Astrocyte (in vitro differentiated cells and primary cell): ENCODE measurements around the gene TXNL4A. TPM values are rescaled to one million over a fixed set of nuclear protein-coding genes. Genes with fewer than 3 reads are reported as not detected.

Experiments
- DNase-seq: peaks from one replicate; pipeline ENCODE4 v3.0.0-alpha.2; 2010; ENCODE audit warnings: low read depth
- FAIRE-seq: peaks from 2 replicates; lab custom pipeline; 2011; peaks lifted over from hg19 to GRCh38; lab: Jason Lieb, UNC
- H2AFZ ChIP-seq: 2 replicates; pipeline ENCODE4 v1.6.0; 2012; ENCODE audit warnings: low read depth, low read length, inconsistent platforms
- H3K27ac ChIP-seq: 2 replicates; pipeline ENCODE4 v1.5.1; 2011; ENCODE audit warnings: low read depth, low read length, inconsistent platforms
- H3K27me3 ChIP-seq: 2 replicates; pipeline ENCODE4 v1.6.0; 2011; ENCODE audit warnings: low read length, inconsistent platforms; ENCODE audit not compliant: insufficient read depth
- H3K36me3 ChIP-seq: 2 replicates; pipeline ENCODE4 v1.5.1; 2011; ENCODE audit warnings: low read length, inconsistent platforms; ENCODE audit not compliant: insufficient read depth
- H3K4me1 ChIP-seq: 2 replicates; pipeline ENCODE4 v1.5.1; 2011; ENCODE audit warnings: low read length, inconsistent platforms; ENCODE audit not compliant: insufficient read depth
- H3K4me2 ChIP-seq: 2 replicates; pipeline ENCODE4 v1.6.0; 2012; ENCODE audit warnings: low read length, inconsistent platforms
- H3K4me3 ChIP-seq: 2 replicates; pipeline ENCODE4 v1.5.1; 2011; ENCODE audit warnings: low read depth, mild to moderate bottlenecking, low read length, inconsistent platforms; ENCODE audit not compliant: insufficient read depth
- H3K79me2 ChIP-seq: 2 replicates; pipeline ENCODE4 v1.6.0; 2012; ENCODE audit warnings: mild to moderate bottlenecking, low read length, inconsistent platforms; ENCODE audit not compliant: insufficient read depth
- H3K9ac ChIP-seq: 2 replicates; pipeline ENCODE4 v1.6.0; 2012; ENCODE audit warnings: mild to moderate bottlenecking, low read length, inconsistent platforms
- H3K9me3 ChIP-seq: 2 replicates; pipeline ENCODE4 v1.5.1; 2012; ENCODE audit warnings: low read depth, mild to moderate bottlenecking, low read length, inconsistent platforms; ENCODE audit not compliant: insufficient read depth
- H4K20me1 ChIP-seq: 2 replicates; pipeline ENCODE4 v1.6.0; 2012; ENCODE audit warnings: low read length, inconsistent platforms; ENCODE audit not compliant: insufficient read depth
- H3K27ac Mint-ChIP-seq: one replicate; pipeline ENCODE4 v1.8.0; 2021; ENCODE audit warnings: mild to moderate bottlenecking, mixed read lengths; ENCODE audit not compliant: unreplicated experiment
- H3K27me3 Mint-ChIP-seq: one replicate; pipeline ENCODE4 v1.8.0; 2021; ENCODE audit warnings: low read depth, mixed read lengths; ENCODE audit not compliant: unreplicated experiment
- H3K36me3 Mint-ChIP-seq: one replicate; pipeline ENCODE4 v1.8.0; 2021; ENCODE audit warnings: low read depth, mixed read lengths; ENCODE audit not compliant: unreplicated experiment
- H3K4me1 Mint-ChIP-seq: one replicate; pipeline ENCODE4 v1.8.0; 2021; ENCODE audit warnings: low read depth, mixed read lengths; ENCODE audit not compliant: unreplicated experiment
- H3K4me3 Mint-ChIP-seq: one replicate; pipeline ENCODE4 v1.8.0; 2021; ENCODE audit warnings: mild to moderate bottlenecking, moderate library complexity, mixed read lengths; ENCODE audit not compliant: unreplicated experiment
- H3K9me3 Mint-ChIP-seq: one replicate; pipeline ENCODE4 v1.8.0; 2021; ENCODE audit warnings: mild to moderate bottlenecking, mixed read lengths; ENCODE audit not compliant: unreplicated experiment
- CTCF ChIP-seq: IDR thresholded peaks from 2 replicates; pipeline ENCODE4 v1.5.1; 2011; ENCODE audit warnings: low read depth, mild to moderate bottlenecking, inconsistent platforms, low read length, moderate library complexity; ENCODE audit not compliant: insufficient read depth
- EZH2 ChIP-seq: IDR thresholded peaks from 2 replicates; pipeline ENCODE4 v1.6.1; 2012; ENCODE audit warnings: mild to moderate bottlenecking, low read length, inconsistent platforms; ENCODE audit not compliant: insufficient read depth
- total RNA-seq: library from RNA; stranded (reverse); gene quantifications from 2 replicates; pipeline ENCODE4 v1.2.1, GENCODE V29; 2021

The TXNL4A gene
- total RNA-seq, 1 donor from 2014 or later: 135 TPM

DNA sequence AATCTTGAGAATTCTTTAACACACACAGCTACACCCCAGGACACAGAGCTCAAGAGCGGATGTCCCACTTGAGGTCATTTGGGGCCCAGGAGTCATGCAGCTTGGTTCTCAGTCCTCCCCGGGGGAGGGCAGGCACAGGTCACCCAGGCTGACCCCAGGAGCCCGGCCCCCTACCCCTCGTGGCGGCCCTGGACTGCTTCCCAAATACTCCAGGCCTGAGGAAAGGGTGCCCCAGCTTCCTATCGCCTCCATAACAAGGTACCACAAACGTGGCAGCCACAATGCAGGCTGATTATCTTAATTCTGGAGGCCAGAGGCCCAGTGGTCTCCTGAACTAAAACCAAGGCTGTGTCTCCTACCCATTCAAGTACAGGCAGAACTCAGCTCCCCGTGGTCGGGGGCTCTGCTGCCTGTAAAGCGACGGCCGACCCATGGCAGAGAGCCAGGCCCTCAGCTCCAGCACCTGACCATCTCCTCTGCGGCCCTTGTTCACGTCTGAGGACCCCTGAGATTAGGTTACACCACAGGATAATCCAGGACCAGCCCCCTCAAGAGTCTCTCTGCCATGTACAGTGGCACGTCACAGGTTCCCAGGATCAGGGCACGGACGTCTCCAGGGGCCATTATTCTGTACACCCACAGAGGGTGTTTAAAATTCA is 47.4 kb downstream of the TXNL4A start:
- peaks cover under 1% of the 10 kb centered on the region for H3K9me3 ChIP-seq
- no peak for DNase-seq
- H3K4me3 Mint-ChIP-seq: no peak overlapping the region
- peaks cover 6% of the 10 kb centered on the region for H3K4me1 Mint-ChIP-seq
- H3K27me3 Mint-ChIP-seq: no peaks in the 10 kb centered on the region
- H4K20me1 ChIP-seq: peaks cover 86% of the 10 kb centered on the region
- H3K36me3 Mint-ChIP-seq: peaks cover 26% of the 10 kb centered on the region
- no peak overlapping the region for H3K9ac ChIP-seq
- no peaks in the 10 kb centered on the region for H3K27me3 ChIP-seq
- H2AFZ ChIP-seq: no peak overlapping the region
- TF ChIP-seq CTCF (no peak), EZH2 (no peak)
- H3K9me3 Mint-ChIP-seq: peaks cover under 1% of the 10 kb centered on the region
- H3K36me3 ChIP-seq: peaks cover 6% of the 10 kb centered on the region
- H3K4me3 ChIP-seq: no peak overlapping the region
- no peak for FAIRE-seq
- H3K79me2 ChIP-seq: peaks cover 93% of the 10 kb centered on the region
- H3K4me1 ChIP-seq: no peaks in the 10 kb centered on the region
- no peak overlapping the region for H3K4me2 ChIP-seq
- H3K27ac ChIP-seq: no peak overlapping the region
- H3K27ac Mint-ChIP-seq: no peak overlapping the region

- TF ChIP-seq CTCF: no peak
- no peak for TF ChIP-seq EZH2
- FAIRE-seq (no peak), DNase-seq (no peak)
- H3K4me3 ChIP-seq: no peak overlapping the region
- Mint-ChIP-seq H3K36me3 (peaks cover 32% of the 10 kb centered on the region), H3K27ac (no peak overlapping the region), H3K9me3 (peaks cover 2% of the 10 kb centered on the region), H3K27me3 (no peaks in the 10 kb centered on the region), H3K4me3 (no peak overlapping the region), H3K4me1 (peaks cover 6% of the 10 kb centered on the region)
- H3K9me3 ChIP-seq: peaks cover 3% of the 10 kb centered on the region
- H3K4me2 ChIP-seq: no peak overlapping the region
- no peaks in the 10 kb centered on the region for H3K27me3 ChIP-seq
- no peak overlapping the region for H3K9ac ChIP-seq
- H3K4me1 ChIP-seq: no peaks in the 10 kb centered on the region
- no peak overlapping the region for H2AFZ ChIP-seq
- peaks cover 86% of the 10 kb centered on the region for H4K20me1 ChIP-seq
- H3K36me3 ChIP-seq: peaks cover 8% of the 10 kb centered on the region
- H3K79me2 ChIP-seq: peaks cover 93% of the 10 kb centered on the region
- no peak overlapping the region for H3K27ac ChIP-seq
Measured at GRCh38 chr18:79940126-79940813, 48.1 kb downstream of the TXNL4A start.

DNA sequence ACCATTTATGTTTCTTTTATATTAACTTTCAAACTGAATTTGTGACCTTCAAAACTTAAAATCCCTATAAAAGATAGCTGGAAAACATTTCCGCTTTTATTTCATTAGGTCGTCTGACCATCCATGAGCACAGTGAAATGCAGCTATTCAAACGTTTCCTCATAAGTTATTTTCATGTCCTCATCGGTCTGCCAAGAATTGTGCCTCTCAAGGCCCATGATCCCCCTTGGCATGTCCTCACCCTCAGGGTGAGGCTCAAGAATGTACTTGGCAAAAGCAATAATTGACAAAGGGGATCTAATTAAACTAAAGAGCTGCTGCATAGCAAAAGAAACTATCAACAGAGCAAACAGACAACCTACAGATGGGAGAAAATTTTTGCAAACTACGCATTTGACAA is 49.3 kb downstream of the TXNL4A start:
- no peak overlapping the region for H3K27ac Mint-ChIP-seq
- no peaks in the 10 kb centered on the region for H3K4me1 Mint-ChIP-seq
- H3K27me3 Mint-ChIP-seq: no peaks in the 10 kb centered on the region
- FAIRE-seq (no peak), DNase-seq (no peak)
- Histone ChIP-seq H4K20me1 (peaks cover 84% of the 10 kb centered on the region), H3K9me3 (peaks cover 7% of the 10 kb centered on the region), H3K4me3 (no peak overlapping the region), H3K36me3 (peaks cover 10% of the 10 kb centered on the region), H3K79me2 (peaks cover 92% of the 10 kb centered on the region), H3K4me2 (no peak overlapping the region), H2AFZ (no peak overlapping the region), H3K27me3 (no peaks in the 10 kb centered on the region), H3K27ac (no peak overlapping the region), H3K9ac (no peak overlapping the region), H3K4me1 (no peaks in the 10 kb centered on the region)
- H3K4me3 Mint-ChIP-seq: no peak overlapping the region
- peaks cover 2% of the 10 kb centered on the region for H3K9me3 Mint-ChIP-seq
- peaks cover 39% of the 10 kb centered on the region for H3K36me3 Mint-ChIP-seq
- TF ChIP-seq CTCF (no peak), EZH2 (no peak)
